ENCODE results near the gene PFKFB1.
"Not testable (repeated sequence)": the region's sequence is repeated elsewhere in the genome, so short reads cannot be mapped to it uniquely, and the experiment has no call there.

Gene PFKFB1

GRCh38 chrX:54999717-55000598 lies 6.0 kb upstream of the PFKFB1 start, which contains the start of gene APEX2:
Gene APEX2 (plus strand): TSS chrX:55000363. CDS start chrX:55000423, 60 bp downstream.
- Histone ChIP-seq H3K36me3 (peaks cover 6% of the 10 kb centered on the region), H3K4me1 (no peaks in the 10 kb centered on the region), H3K4me3 (ENCODE audit: low read depth, low read length) (peak within 1 kb of the TSS; percentile 78), H3K9me3 (no peaks in the 10 kb centered on the region), H3K27me3 (no peaks in the 10 kb centered on the region)
- TF ChIP-seq CTCF (IDR thresholded peaks at IDR 0.05; ENCODE audit: low read depth, low read length) = no peak
- DNase-seq = peak; percentile 90

- H3K4me1 ChIP-seq = no peaks in the 10 kb centered on the region
- no peak for TF ChIP-seq CTCF (IDR thresholded peaks at IDR 0.05; ENCODE audit: low read depth, low read length)
- H3K4me3 ChIP-seq (ENCODE audit: low read depth, low read length) = no peak overlapping the region
- no peaks in the 10 kb centered on the region for H3K36me3 ChIP-seq
- no peak for DNase-seq
- no peaks in the 10 kb centered on the region for H3K27me3 ChIP-seq
- H3K9me3 ChIP-seq = no peaks in the 10 kb centered on the region
Observed at GRCh38 chrX:54995621-54996020, 1.6 kb upstream of the PFKFB1 start.

GRCh38 chrX:54994668-54995351 lies 822 bp upstream of the PFKFB1 start:
- Histone ChIP-seq H3K27me3 (no peaks in the 10 kb centered on the region), H3K36me3 (no peaks in the 10 kb centered on the region), H3K9me3 (no peaks in the 10 kb centered on the region), H3K4me1 (no peaks in the 10 kb centered on the region), H3K4me3 (ENCODE audit: low read depth, low read length) (no peak overlapping the region)
- TF ChIP-seq CTCF (IDR thresholded peaks at IDR 0.05; ENCODE audit: low read depth, low read length) = no peak
- DNase-seq = no peak

GRCh38 chrX:54992911-54993622 lies 921 bp downstream of the PFKFB1 start:
- no peak for DNase-seq
- Histone ChIP-seq H3K27me3 (no peaks in the 10 kb centered on the region), H3K4me3 (ENCODE audit: low read depth, low read length) (no peak overlapping the region), H3K9me3 (no peaks in the 10 kb centered on the region), H3K4me1 (no peaks in the 10 kb centered on the region), H3K36me3 (no peaks in the 10 kb centered on the region)
- TF ChIP-seq CTCF (IDR thresholded peaks at IDR 0.05; ENCODE audit: low read depth, low read length) = no peak

- no peak for TF ChIP-seq CTCF (IDR thresholded peaks at IDR 0.05; ENCODE audit: low read depth, low read length)
- no peaks in the 10 kb centered on the region for H3K4me1 ChIP-seq
- H3K4me3 ChIP-seq (ENCODE audit: low read depth, low read length) = no peak overlapping the region
- no peaks in the 10 kb centered on the region for H3K9me3 ChIP-seq
- no peak for DNase-seq
- no peaks in the 10 kb centered on the region for H3K36me3 ChIP-seq
- H3K27me3 ChIP-seq = no peaks in the 10 kb centered on the region
Observed at GRCh38 chrX:54991706-54992105, 2.3 kb downstream of the PFKFB1 start.

GRCh38 chrX:54983306-54983705 lies 10.7 kb downstream of the PFKFB1 start:
- H3K4me1 ChIP-seq, H3K27me3 ChIP-seq, DNase-seq: not testable (repeated sequence)

More at GRCh38 chrX:54983306-54983705, 10.7 kb downstream of the PFKFB1 start:
- H3K4me3 ChIP-seq (ENCODE audit: low read depth, low read length); H3K9me3 ChIP-seq; H3K36me3 ChIP-seq: not testable (repeated sequence)
